CD14-positive monocyte (primary cell): Measurements from ENCODE around the gene PDZD7. TPM values are rescaled to one million over a fixed set of nuclear protein-coding genes. Genes with fewer than 3 reads are reported as not detected.

Experiments
- DNase-seq, 3 donors: peaks; one replicate each; pipeline ENCODE4 v3.0.0-alpha.2; 2011 to 2022
- H2AFZ ChIP-seq: 2 replicates; pipeline ENCODE4 v1.6.0; 2012; ENCODE audit warnings: mild to moderate bottlenecking, low read depth, low read length, inconsistent platforms; ENCODE audit not compliant: insufficient read depth, poor library complexity, severe bottlenecking
- H3K27ac ChIP-seq, 2 donors: 1 replicate in 1 of 2; 2 replicates in 1 of 2; pipeline ENCODE4 v1.5.1; 2012 to 2013; ENCODE audit warnings: low read length in 2 of 2, control low read depth in 1 of 2, inconsistent platforms in 1 of 2, low read depth in 1 of 2, mild to moderate bottlenecking in 1 of 2
- H3K27me3 ChIP-seq, 2 donors: one replicate each; pipeline versions ENCODE4 v1.6.0 to v1.6.1; 2011 to 2013; ENCODE audit warnings: low read length in 2 of 2; ENCODE audit not compliant: control insufficient read depth in 2 of 2, insufficient read depth in 2 of 2
- H3K36me3 ChIP-seq, 2 donors: replicated peaks in 1 of 2; 1 replicate in 1 of 2; 2 replicates in 1 of 2; pipeline versions ENCODE4 v1.5.1 to v1.6.1; 2012 to 2013; ENCODE audit warnings: low read length in 2 of 2, control low read depth in 1 of 2, inconsistent platforms in 1 of 2, mild to moderate bottlenecking in 1 of 2; ENCODE audit not compliant: insufficient read depth in 2 of 2, control insufficient read depth in 1 of 2
- H3K4me1 ChIP-seq, 2 donors: 1 replicate in 1 of 2; 2 replicates in 1 of 2; pipeline versions ENCODE4 v1.5.1 to v1.6.1; 2012 to 2013; ENCODE audit warnings: low read length in 2 of 2, control low read depth in 1 of 2, inconsistent platforms in 1 of 2, mild to moderate bottlenecking in 1 of 2, moderate library complexity in 1 of 2; ENCODE audit not compliant: insufficient read depth in 2 of 2, control insufficient read depth in 1 of 2
- H3K4me2 ChIP-seq: replicated peaks from 2 replicates; pipeline ENCODE3; 2012; ENCODE audit warnings: low read length, moderate library complexity, mild to moderate bottlenecking; ENCODE audit not compliant: poor library complexity, severe bottlenecking; ENCODE audit errors: extremely low read depth
- H3K4me3 ChIP-seq, 3 experiments: fragments of 200-600 bp in 1 of 3; sonication (generic) in 1 of 3; replicated peaks in 1 of 3; 1 replicate in 2 of 3; 2 replicates in 1 of 3; pipeline ENCODE4 v1.5.1; 2011 to 2013; ENCODE audit warnings: low read length in 3 of 3, mild to moderate bottlenecking in 3 of 3, control low read depth in 2 of 3, low read depth in 2 of 3, inconsistent platforms in 1 of 3, moderate library complexity in 1 of 3
- H3K79me2 ChIP-seq: 2 replicates; pipeline ENCODE4 v1.6.0; 2012; ENCODE audit warnings: mild to moderate bottlenecking, control low read depth, inconsistent platforms, low read length, moderate library complexity; ENCODE audit not compliant: insufficient read depth
- H3K9ac ChIP-seq: 2 replicates; pipeline ENCODE4 v1.6.0; 2017; ENCODE audit warnings: low read length, mild to moderate bottlenecking; ENCODE audit not compliant: insufficient read depth, poor library complexity, severe bottlenecking
- H3K9me3 ChIP-seq, 2 donors: replicated peaks in 1 of 2; 1 replicate in 1 of 2; 2 replicates in 1 of 2; pipeline versions ENCODE4 v1.5.1 to v1.6.1; 2012 to 2013; ENCODE audit warnings: low read length in 2 of 2, control low read depth in 1 of 2; ENCODE audit not compliant: control insufficient read depth in 1 of 2, insufficient read depth in 1 of 2
- H4K20me1 ChIP-seq: 2 replicates; pipeline ENCODE4 v1.6.0; 2012; ENCODE audit warnings: mild to moderate bottlenecking, low read length, control low read depth, moderate library complexity; ENCODE audit not compliant: insufficient read depth
- H3K27ac Mint-ChIP-seq, 7 donors: one replicate each; pipeline ENCODE4 v1.8.0; 2020; ENCODE audit warnings: mild to moderate bottlenecking in 7 of 7, mixed read lengths in 7 of 7, moderate library complexity in 6 of 7, inconsistent platforms in 2 of 7
- H3K27me3 Mint-ChIP-seq, 3 donors: one replicate each; pipeline ENCODE4 v1.8.0; 2021 to 2022; ENCODE audit warnings: low read depth in 3 of 3, mild to moderate bottlenecking in 3 of 3, mixed read lengths in 3 of 3, moderate library complexity in 3 of 3, inconsistent platforms in 1 of 3
- H3K36me3 Mint-ChIP-seq, 2 donors: one replicate each; pipeline ENCODE4 v1.8.0; 2020; ENCODE audit warnings: mixed read lengths in 2 of 2, inconsistent platforms in 1 of 2, mild to moderate bottlenecking in 1 of 2
- H3K4me1 Mint-ChIP-seq: one replicate; pipeline ENCODE4 v1.8.0; 2020; ENCODE audit warnings: mild to moderate bottlenecking, mixed read lengths
- H3K4me3 Mint-ChIP-seq, 2 donors: one replicate each; pipeline ENCODE4 v1.8.0; 2020; ENCODE audit warnings: mild to moderate bottlenecking in 2 of 2, mixed read lengths in 2 of 2, moderate library complexity in 1 of 2
- H3K9me3 Mint-ChIP-seq, 7 donors: one replicate each; pipeline ENCODE4 v1.8.0; 2020 to 2022; ENCODE audit warnings: mixed read lengths in 7 of 7, mild to moderate bottlenecking in 6 of 7, moderate library complexity in 6 of 7, inconsistent platforms in 2 of 7
- WGBS: methylation state at CpG from one replicate; pipeline ENCODE4 v1.1.5; 2013; ENCODE audit warnings: missing lambda C conversion rate; ENCODE audit not compliant: insufficient coverage; 5-methylcytosine and 5-hydroxymethylcytosine counted together
- intact Hi-C, 2 donors: fragments of 100-400 bp; cut with micrococcal nuclease; formaldehyde crosslinking; loops; one replicate each; pipeline versions ENCODE4 v1.15.0 to v1.15.1; 2023
- polyA plus RNA-seq, 3 donors: library from polyadenylated mRNA; depleted of rRNA in 1 of 3; unstranded in 2 of 3; stranded (reverse) in 1 of 3; fragments of 300-500 nt in 2 of 3; fragments of >200 nt in 1 of 3; fragmentation: Illumina TruSeq in 2 of 3; gene quantifications; 1 replicate in 2 of 3; 2 replicates in 1 of 3; pipeline ENCODE4 v1.2.3, GENCODE V29; 2012 to 2021
- TF ChIP-seq, protein P1 (sequence below): fragments of 200-600 bp; IDR thresholded peaks from one replicate; pipeline ENCODE4 v1.8.0; 2022; ENCODE audit warnings: antibody characterized with exemption, mild to moderate bottlenecking

The PDZD7 gene
- polyA plus RNA-seq, 3 donors, result 0.73 TPM; not detected in 2

DNA sequence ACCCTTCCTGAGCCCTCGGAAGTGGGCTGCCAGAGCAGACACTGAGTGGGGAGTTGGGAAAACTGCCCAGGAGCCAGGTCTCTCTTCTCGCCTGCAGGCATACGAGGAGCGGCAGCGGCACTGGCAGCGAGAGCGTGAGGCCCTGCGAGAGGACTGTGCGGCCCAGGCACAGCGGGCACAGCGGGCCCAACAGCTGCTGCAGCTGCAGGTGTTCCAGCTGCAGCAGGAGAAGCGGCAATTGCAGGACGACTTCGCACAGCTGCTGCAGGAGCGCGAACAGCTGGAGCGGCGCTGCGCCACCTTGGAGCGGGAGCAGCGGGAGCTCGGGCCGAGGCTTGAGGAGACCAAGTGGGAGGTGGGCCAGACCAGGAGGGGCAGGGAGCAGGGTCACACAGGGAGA, 25.6 kb downstream of the PDZD7 start:
- Histone ChIP-seq H3K4me2 (no peak overlapping the region), H3K4me3 (no peak overlapping the region), H3K79me2 (peaks cover 5% of the 10 kb centered on the region), H3K27ac (no peak overlapping the region), H3K4me1 (peaks cover 7 to 12% of the 10 kb centered on the region in 2 donors), H3K36me3 (peaks cover 3 to 12% of the 10 kb centered on the region in 2 donors), H3K27me3 (no peaks in the 10 kb centered on the region), H4K20me1 (no peaks in the 10 kb centered on the region), H3K9ac (no peak overlapping the region), H3K9me3 (no peaks in the 10 kb centered on the region), H2AFZ (no peak overlapping the region)
- Mint-ChIP-seq H3K36me3 (peaks cover 11 to 20% of the 10 kb centered on the region in 2 donors), H3K4me1 (peaks cover 12% of the 10 kb centered on the region), H3K4me3 (no peak overlapping the region), H3K27ac (no peak overlapping the region), H3K9me3 (no peaks in the 10 kb centered on the region), H3K27me3 (peaks cover 0 to 6% (median 2%) of the 10 kb centered on the region in 3 donors)
- WGBS, result over 99% methylated on average over 20 of the region's 23 CpGs
- no peak for DNase-seq
- TF ChIP-seq, protein P1, sequence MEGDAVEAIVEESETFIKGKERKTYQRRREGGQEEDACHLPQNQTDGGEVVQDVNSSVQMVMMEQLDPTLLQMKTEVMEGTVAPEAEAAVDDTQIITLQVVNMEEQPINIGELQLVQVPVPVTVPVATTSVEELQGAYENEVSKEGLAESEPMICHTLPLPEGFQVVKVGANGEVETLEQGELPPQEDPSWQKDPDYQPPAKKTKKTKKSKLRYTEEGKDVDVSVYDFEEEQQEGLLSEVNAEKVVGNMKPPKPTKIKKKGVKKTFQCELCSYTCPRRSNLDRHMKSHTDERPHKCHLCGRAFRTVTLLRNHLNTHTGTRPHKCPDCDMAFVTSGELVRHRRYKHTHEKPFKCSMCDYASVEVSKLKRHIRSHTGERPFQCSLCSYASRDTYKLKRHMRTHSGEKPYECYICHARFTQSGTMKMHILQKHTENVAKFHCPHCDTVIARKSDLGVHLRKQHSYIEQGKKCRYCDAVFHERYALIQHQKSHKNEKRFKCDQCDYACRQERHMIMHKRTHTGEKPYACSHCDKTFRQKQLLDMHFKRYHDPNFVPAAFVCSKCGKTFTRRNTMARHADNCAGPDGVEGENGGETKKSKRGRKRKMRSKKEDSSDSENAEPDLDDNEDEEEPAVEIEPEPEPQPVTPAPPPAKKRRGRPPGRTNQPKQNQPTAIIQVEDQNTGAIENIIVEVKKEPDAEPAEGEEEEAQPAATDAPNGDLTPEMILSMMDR, result no peak
- intact Hi-C loops, result no loop called here

DNA sequence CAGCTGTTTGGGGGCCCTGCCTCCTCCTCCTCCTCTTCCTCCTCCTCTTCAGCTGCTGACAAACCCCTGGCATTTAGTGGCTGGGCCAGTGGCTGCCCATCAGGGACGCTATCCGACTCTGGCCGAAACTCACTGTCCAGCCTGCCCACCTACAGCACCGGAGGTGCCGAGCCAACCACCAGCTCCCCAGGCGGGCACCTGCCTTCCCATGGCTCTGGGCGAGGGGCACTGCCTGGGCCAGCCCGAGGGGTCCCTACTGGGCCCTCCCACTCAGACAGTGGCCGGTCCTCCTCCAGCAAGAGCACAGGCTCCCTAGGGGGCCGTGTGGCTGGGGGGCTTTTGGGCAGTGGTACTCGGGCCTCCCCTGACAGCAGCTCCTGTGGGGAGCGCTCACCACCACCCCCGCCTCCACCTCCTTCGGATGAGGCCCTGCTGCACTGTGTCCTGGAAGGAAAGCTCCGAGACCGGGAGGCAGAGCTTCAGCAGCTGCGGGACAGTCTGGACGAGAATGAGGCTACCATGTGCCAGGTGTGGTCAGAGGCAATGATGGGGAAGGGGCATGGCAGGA, 27.2 kb downstream of the PDZD7 start:
- Mint-ChIP-seq H3K4me1 (peaks cover 19% of the 10 kb centered on the region), H3K27ac (peak overlapping the region in 1 of 7 donors; percentile 33), H3K4me3 (no peak overlapping the region), H3K9me3 (no peaks in the 10 kb centered on the region), H3K27me3 (peaks cover 0 to 4% (median 4%) of the 10 kb centered on the region in 3 donors), H3K36me3 (peaks cover 11 to 20% of the 10 kb centered on the region in 2 donors)
- no peak for DNase-seq
- no peak overlapping the region for H3K27ac ChIP-seq
- no peak overlapping the region for H3K9ac ChIP-seq
- no peaks in the 10 kb centered on the region for H3K27me3 ChIP-seq
- H3K4me2 ChIP-seq, result no peak overlapping the region
- no peaks in the 10 kb centered on the region for H4K20me1 ChIP-seq
- 98% methylated on average over 16 of the region's 18 CpGs for WGBS
- TF ChIP-seq, protein P1, result no peak
- H3K4me3 ChIP-seq, result no peak overlapping the region
- peaks cover 3 to 12% of the 10 kb centered on the region in 2 donors for H3K36me3 ChIP-seq
- intact Hi-C loops, result no loop called here
- no peak overlapping the region for H2AFZ ChIP-seq
- peaks cover 5% of the 10 kb centered on the region for H3K79me2 ChIP-seq
- H3K9me3 ChIP-seq, result no peaks in the 10 kb centered on the region
- H3K4me1 ChIP-seq, result peaks cover 16 to 25% of the 10 kb centered on the region in 2 donors
